DOHH2 (cell line): Measurements from ENCODE around the gene PCK2.

ENCODE experiments used
- H3F3A ChIP-seq: fragments of 200-600 bp; sonication (generic), shearing (Covaris generic); 2 replicates; pipeline ENCODE4 v1.6.0; 2016; ENCODE audit warnings: antibody characterized with exemption, mild to moderate bottlenecking; ENCODE audit not compliant: control insufficient read depth, insufficient read depth
- H3K27ac ChIP-seq: fragments of 200-600 bp; sonication (generic); 2 replicates; pipeline ENCODE4 v1.5.1; 2014; ENCODE audit warnings: low read depth, mild to moderate bottlenecking, low read length, moderate library complexity
- H3K27me3 ChIP-seq: fragments of 200-600 bp; sonication (generic); 2 replicates; pipeline ENCODE4 v1.6.1; 2014; ENCODE audit warnings: mild to moderate bottlenecking, low read length, mixed read lengths; ENCODE audit not compliant: control insufficient read depth
- H3K36me3 ChIP-seq: fragments of 200-600 bp; sonication (generic); 2 replicates; pipeline ENCODE4 v1.6.1; 2014; ENCODE audit warnings: mild to moderate bottlenecking, low read length, moderate library complexity, mixed read lengths; ENCODE audit not compliant: control insufficient read depth
- H3K4me1 ChIP-seq: fragments of 200-600 bp; sonication (generic); 2 replicates; pipeline ENCODE4 v1.6.1; 2014; ENCODE audit warnings: mild to moderate bottlenecking, low read length, mixed read lengths; ENCODE audit not compliant: control insufficient read depth
- H3K4me2 ChIP-seq: fragments of 200-600 bp; sonication (generic); 2 replicates; pipeline ENCODE4 v1.6.0; 2014; ENCODE audit warnings: mild to moderate bottlenecking, low read length, moderate library complexity
- H3K4me3 ChIP-seq: fragments of 200-600 bp; sonication (generic); 2 replicates; pipeline ENCODE4 v1.5.1; 2014; ENCODE audit warnings: mild to moderate bottlenecking, low read length, mixed read lengths
- H3K79me2 ChIP-seq: fragments of 200-600 bp; sonication (generic); 2 replicates; pipeline ENCODE4 v1.6.1; 2014; ENCODE audit warnings: mild to moderate bottlenecking, low read length, mixed read lengths; ENCODE audit not compliant: control insufficient read depth
- H3K9me2 ChIP-seq: fragments of 200-600 bp; sonication (generic); replicated peaks from 2 replicates; pipeline ENCODE4 v1.6.1; 2014; ENCODE audit warnings: mild to moderate bottlenecking, low read length, mixed read lengths; ENCODE audit not compliant: control insufficient read depth
- H3K9me3 ChIP-seq: fragments of 200-600 bp; sonication (generic); 2 replicates; pipeline ENCODE4 v1.6.1; 2014; ENCODE audit warnings: antibody characterized with exemption, low read length, mixed read lengths; ENCODE audit not compliant: control insufficient read depth, insufficient read depth
- H4K20me1 ChIP-seq: fragments of 200-600 bp; sonication (generic); 2 replicates; pipeline ENCODE4 v1.6.0; 2014; ENCODE audit warnings: low read depth, mild to moderate bottlenecking, antibody characterized with exemption, low read length, moderate library complexity; ENCODE audit not compliant: control insufficient read depth, insufficient read depth
- CTCF ChIP-seq: fragments of 200-600 bp; sonication (generic); IDR thresholded peaks from one replicate; pipeline ENCODE4 v1.5.1; 2014; ENCODE audit warnings: antibody characterized with exemption, mild to moderate bottlenecking, low read depth, low read length; ENCODE audit not compliant: poor library complexity, severe bottlenecking
- EZH2phosphoT487 ChIP-seq: fragments of 200-600 bp; sonication (generic); IDR thresholded peaks from 2 replicates; pipeline ENCODE4 v1.6.1; 2017; ENCODE audit warnings: borderline replicate concordance, mild to moderate bottlenecking, antibody characterized with exemption, low read length, moderate library complexity, mixed read lengths

Gene PCK2

GRCh38 chr14:24127673-24128072, 33.6 kb downstream of the PCK2 start:
- Histone ChIP-seq H3K4me2 (peak overlapping the region; percentile 28), H3K9me2 (no peaks in the 10 kb centered on the region), H3K36me3 (peaks cover 11% of the 10 kb centered on the region; the same call in 1 of the 2 replicates), H3F3A (peaks cover 11% of the 10 kb centered on the region; the same call in 1 of the 2 replicates), H3K9me3 (no peaks in the 10 kb centered on the region), H3K4me1 (peaks cover 15% of the 10 kb centered on the region), H3K4me3 (no peak overlapping the region), H3K79me2 (no peaks in the 10 kb centered on the region), H4K20me1 (no peaks in the 10 kb centered on the region), H3K27me3 (no peaks in the 10 kb centered on the region), H3K27ac (no peak overlapping the region)
- TF ChIP-seq EZH2phosphoT487 (no peak), CTCF (no peak)

- H4K20me1 ChIP-seq = no peaks in the 10 kb centered on the region
- no peak overlapping the region for H3K4me3 ChIP-seq
- peaks cover 15% of the 10 kb centered on the region for H3K4me1 ChIP-seq
- H3K4me2 ChIP-seq = no peak overlapping the region
- H3K9me2 ChIP-seq = no peaks in the 10 kb centered on the region
- no peaks in the 10 kb centered on the region for H3K36me3 ChIP-seq
- peaks cover 11% of the 10 kb centered on the region for H3F3A ChIP-seq
- H3K27me3 ChIP-seq = no peaks in the 10 kb centered on the region
- no peak overlapping the region for H3K27ac ChIP-seq
- no peaks in the 10 kb centered on the region for H3K79me2 ChIP-seq
- no peak for TF ChIP-seq EZH2phosphoT487
- TF ChIP-seq CTCF = no peak
- no peaks in the 10 kb centered on the region for H3K9me3 ChIP-seq
Measured at GRCh38 chr14:24129410-24129998, 35.4 kb downstream of the PCK2 start.

- Histone ChIP-seq H3K4me3 (no peak within 1 kb of the TSS), H3K36me3 (no peaks in the 10 kb centered on the region), H3K79me2 (no peaks in the 10 kb centered on the region), H3F3A (peaks cover 11% of the 10 kb centered on the region), H3K27me3 (no peaks in the 10 kb centered on the region), H3K27ac (no peak within 1 kb of the TSS), H3K9me2 (no peaks in the 10 kb centered on the region), H4K20me1 (no peaks in the 10 kb centered on the region), H3K9me3 (no peaks in the 10 kb centered on the region), H3K4me2 (no peak within 1 kb of the TSS), H3K4me1 (peaks cover 20% of the 10 kb centered on the region)
- TF ChIP-seq EZH2phosphoT487 (no peak), CTCF (no peak)
Measured at GRCh38 chr14:24130380-24130716, 36.2 kb downstream of the PCK2 start, which contains the start of gene FITM1. Gene FITM1, plus strand, starts transcription at chr14:24130659. Its CDS starts 905 bp downstream, at chr14:24131564.
